Measurements from ENCODE around the gene KLRG1.

GRCh38 chr12:8989413-8989812 is at the start of gene KLRG1:
- TF ChIP-seq EZH2 (IDR thresholded peaks at IDR 0.05; ENCODE audit: insufficient read depth, poor library complexity, severe bottlenecking) (no peak), EZH2phosphoT487 (IDR thresholded peaks at IDR 0.05; ENCODE audit: insufficient read depth, low read depth) (no peak)
